HCT116 (cell line): ENCODE results near the gene THOP1. TPM values are rescaled to one million over a fixed set of nuclear protein-coding genes. Genes with fewer than 3 reads are reported as not detected.

Source experiments
- ATAC-seq: fragments of 200-7000 bp; cut with Tn5 transposase; 2 replicates; pipeline ENCODE4 v1.9.1; 2020; ENCODE audit warnings: mild to moderate bottlenecking, moderate library complexity
- BruUV-seq: library from RNA; stranded (reverse); fragments of 400-500 nt; replicated peaks from 2 replicates; lab custom pipeline; 2021; lab: Mats Ljungman, UMichigan
- CTCF ChIA-PET: fragments of 300-600 bp; sonication (Branson Sonifier 250); formaldehyde crosslinking; loops from one replicate; lab custom pipeline; 2021; ENCODE audit warnings: antibody characterized with exemption; lab: Charles Lee
- POLR2A ChIA-PET: fragments of 300-600, 350-600 bp; sonication (Branson Sonifier 250); formaldehyde crosslinking; loops from one replicate; lab custom pipeline; 2021; ENCODE audit warnings: antibody characterized with exemption; lab: Charles Lee
- RAD21 ChIA-PET, 2 experiments: fragments of 300-600 bp; sonication (Branson Sonifier 250); formaldehyde crosslinking; loops; one replicate each; lab custom pipeline; 2023; ENCODE audit warnings: low total read pairs in 2 of 2; ENCODE audit not compliant: uncharacterized antibody in 2 of 2, unreplicated experiment in 2 of 2, low non-redundant PET in 1 of 2; lab: Charles Lee
- DNase-seq: peaks from one replicate; pipeline ENCODE4 v3.0.0-alpha.2; 2010; ENCODE audit warnings: low read depth, low spot score
- H2AFZ ChIP-seq: fragments of 200-600 bp; shearing (Covaris generic), sonication (generic); 2 replicates; pipeline ENCODE4 v1.6.1; 2017; ENCODE audit warnings: low read depth, mixed run types, mixed read lengths, antibody characterized with exemption, low read length; ENCODE audit not compliant: poor library complexity, severe bottlenecking
- H3K27ac ChIP-seq: 2 replicates; pipeline ENCODE4 v1.5.1; 2012; ENCODE audit warnings: low read depth, low read length
- H3K27me3 ChIP-seq: fragments of 200-600 bp; sonication (generic); 2 replicates; pipeline ENCODE4 v1.6.1; 2016; ENCODE audit warnings: mixed run types, low read length, mixed read lengths; ENCODE audit not compliant: insufficient read depth
- H3K36me3 ChIP-seq, 2 experiments: fragments of 200-500 bp in 1 of 2; fragments of 200-600 bp in 1 of 2; sonication (Bioruptor generic) in 1 of 2; sonication (generic) in 1 of 2; 2 replicates each; pipeline versions ENCODE4 v1.5.1 to v1.6.1; 2014 to 2016; ENCODE audit warnings: low read length in 2 of 2, inconsistent platforms in 1 of 2, mixed read lengths in 1 of 2, mixed run types in 1 of 2; ENCODE audit not compliant: insufficient read depth in 2 of 2, control insufficient read depth in 1 of 2
- H3K4me1 ChIP-seq, 2 experiments: fragments of 200-600 bp in 1 of 2; sonication (generic) in 1 of 2; 2 replicates each; pipeline versions ENCODE4 v1.5.1 to v1.6.1; 2012 to 2017; ENCODE audit warnings: low read length in 2 of 2, inconsistent platforms in 1 of 2, mild to moderate bottlenecking in 1 of 2, mixed read lengths in 1 of 2, mixed run types in 1 of 2, moderate library complexity in 1 of 2; ENCODE audit not compliant: insufficient read depth in 2 of 2, control insufficient read depth in 1 of 2
- H3K4me2 ChIP-seq: fragments of 200-600 bp; sonication (generic); 2 replicates; pipeline ENCODE4 v1.6.1; 2017; ENCODE audit warnings: mixed run types, low read length, mixed read lengths
- H3K4me3 ChIP-seq, 2 experiments: fragments of 200-600 bp in 1 of 2; sonication (generic) in 1 of 2; replicated peaks in 1 of 2; 2 replicates each; pipeline ENCODE4 v1.5.1; 2011 to 2016; ENCODE audit warnings: low read length in 2 of 2, control low read depth in 1 of 2, low read depth in 1 of 2, mild to moderate bottlenecking in 1 of 2, mixed read lengths in 1 of 2, mixed run types in 1 of 2
- H3K79me2 ChIP-seq: fragments of 200-600 bp; sonication (generic); 2 replicates; pipeline ENCODE4 v1.6.1; 2017; ENCODE audit warnings: mild to moderate bottlenecking, mixed run types, low read length, moderate library complexity, mixed read lengths; ENCODE audit not compliant: insufficient read depth
- H3K9ac ChIP-seq: fragments of 200-600 bp; sonication (generic); 2 replicates; pipeline ENCODE4 v1.6.1; 2016; ENCODE audit warnings: low read length, mixed read lengths
- H3K9me2 ChIP-seq: fragments of 200-600 bp; sonication (generic), shearing (Covaris generic); 2 replicates; pipeline ENCODE4 v1.6.1; 2017; ENCODE audit warnings: mixed run types, mild to moderate bottlenecking, moderate library complexity; ENCODE audit not compliant: insufficient read depth
- H3K9me3 ChIP-seq, 2 experiments: fragments of 200-500 bp in 1 of 2; fragments of 200-600 bp in 1 of 2; sonication (Bioruptor generic) in 1 of 2; sonication (generic) in 1 of 2; 2 replicates each; pipeline ENCODE4 v1.6.1; 2014 to 2017; ENCODE audit warnings: low read length in 2 of 2, mixed read lengths in 2 of 2, inconsistent platforms in 1 of 2, low read depth in 1 of 2, mild to moderate bottlenecking in 1 of 2, mixed run types in 1 of 2, moderate library complexity in 1 of 2; ENCODE audit not compliant: control insufficient read depth in 1 of 2, insufficient read depth in 1 of 2
- H4K20me1 ChIP-seq: fragments of 200-600 bp; sonication (generic), shearing (Covaris generic); 2 replicates; pipeline ENCODE4 v1.6.1; 2017; ENCODE audit warnings: mixed run types, mild to moderate bottlenecking, moderate library complexity; ENCODE audit not compliant: insufficient read depth
- CBX3 ChIP-seq: IDR thresholded peaks from 2 replicates; pipeline ENCODE4 v1.6.1; 2012; ENCODE audit warnings: low read depth
- EGR1 ChIP-seq: IDR thresholded peaks from 2 replicates; pipeline ENCODE4 v1.6.1; 2012; ENCODE audit warnings: low read depth
- ELF1 ChIP-seq: IDR thresholded peaks from 2 replicates; pipeline ENCODE4 v1.6.1; 2012; ENCODE audit warnings: low read depth, borderline replicate concordance
- EZH2 ChIP-seq: fragments of 200-600 bp; sonication (generic); IDR thresholded peaks from 2 replicates; pipeline ENCODE4 v1.6.1; 2017; ENCODE audit warnings: antibody characterized with exemption, mixed run types
- JUND ChIP-seq: IDR thresholded peaks from 2 replicates; pipeline ENCODE4 v1.6.1; 2012
- SIN3A ChIP-seq: IDR thresholded peaks from 2 replicates; pipeline ENCODE4 v1.6.1; 2012; ENCODE audit warnings: low read depth
- SRF ChIP-seq: IDR thresholded peaks from 2 replicates; pipeline ENCODE4 v1.6.1; 2012; ENCODE audit warnings: low read depth
- TCF7L2 ChIP-seq: IDR thresholded peaks from 2 replicates; pipeline ENCODE4 v1.7.0; 2011; ENCODE audit warnings: borderline replicate concordance, inconsistent platforms; ENCODE audit not compliant: insufficient read depth, insufficient read length; ENCODE audit errors: extremely low read depth
- YY1 ChIP-seq: IDR thresholded peaks from 2 replicates; pipeline ENCODE4 v1.6.1; 2011; ENCODE audit warnings: low read length, low read depth, moderate library complexity, mild to moderate bottlenecking; ENCODE audit not compliant: insufficient replicate concordance; ENCODE audit errors: extremely low read depth
- ZNF274 ChIP-seq: fragments of 200-500 bp; sonication (Bioruptor generic); IDR thresholded peaks from 2 replicates; pipeline ENCODE4 v1.6.1; 2014; ENCODE audit warnings: mild to moderate bottlenecking, low read depth, low read length, inconsistent platforms
- intact Hi-C: fragments of 100-400 bp; cut with micrococcal nuclease; formaldehyde crosslinking; loops from 2 replicates; pipeline ENCODE4 v1.10.0; 2022
- total RNA-seq: library from RNA; stranded (reverse); gene quantifications from one replicate; pipeline ENCODE4 v1.2.1, GENCODE V29; 2021; ENCODE audit not compliant: unreplicated experiment
- TF ChIP-seq, protein P1 (sequence below), 3 experiments: fragments of 200-600 bp in 1 of 3; sonication (generic) in 1 of 3; IDR thresholded peaks in 2 of 3; conservative IDR thresholded peaks in 1 of 3; 2 replicates each; pipeline ENCODE4 v1.5.1; 2012 to 2017; ENCODE audit warnings: low read depth in 2 of 3, low read length in 2 of 3, antibody characterized with exemption in 1 of 3, borderline replicate concordance in 1 of 3, control low read depth in 1 of 3, mild to moderate bottlenecking in 1 of 3, mixed read lengths in 1 of 3, mixed run types in 1 of 3, moderate library complexity in 1 of 3; ENCODE audit not compliant: insufficient read depth in 1 of 3
- TF ChIP-seq, protein P2 (sequence below): IDR thresholded peaks from 2 replicates; pipeline ENCODE4 v1.6.1; 2012

Gene THOP1
- total RNA-seq, 1 experiment from 2014 or later = 201 TPM

DNA sequence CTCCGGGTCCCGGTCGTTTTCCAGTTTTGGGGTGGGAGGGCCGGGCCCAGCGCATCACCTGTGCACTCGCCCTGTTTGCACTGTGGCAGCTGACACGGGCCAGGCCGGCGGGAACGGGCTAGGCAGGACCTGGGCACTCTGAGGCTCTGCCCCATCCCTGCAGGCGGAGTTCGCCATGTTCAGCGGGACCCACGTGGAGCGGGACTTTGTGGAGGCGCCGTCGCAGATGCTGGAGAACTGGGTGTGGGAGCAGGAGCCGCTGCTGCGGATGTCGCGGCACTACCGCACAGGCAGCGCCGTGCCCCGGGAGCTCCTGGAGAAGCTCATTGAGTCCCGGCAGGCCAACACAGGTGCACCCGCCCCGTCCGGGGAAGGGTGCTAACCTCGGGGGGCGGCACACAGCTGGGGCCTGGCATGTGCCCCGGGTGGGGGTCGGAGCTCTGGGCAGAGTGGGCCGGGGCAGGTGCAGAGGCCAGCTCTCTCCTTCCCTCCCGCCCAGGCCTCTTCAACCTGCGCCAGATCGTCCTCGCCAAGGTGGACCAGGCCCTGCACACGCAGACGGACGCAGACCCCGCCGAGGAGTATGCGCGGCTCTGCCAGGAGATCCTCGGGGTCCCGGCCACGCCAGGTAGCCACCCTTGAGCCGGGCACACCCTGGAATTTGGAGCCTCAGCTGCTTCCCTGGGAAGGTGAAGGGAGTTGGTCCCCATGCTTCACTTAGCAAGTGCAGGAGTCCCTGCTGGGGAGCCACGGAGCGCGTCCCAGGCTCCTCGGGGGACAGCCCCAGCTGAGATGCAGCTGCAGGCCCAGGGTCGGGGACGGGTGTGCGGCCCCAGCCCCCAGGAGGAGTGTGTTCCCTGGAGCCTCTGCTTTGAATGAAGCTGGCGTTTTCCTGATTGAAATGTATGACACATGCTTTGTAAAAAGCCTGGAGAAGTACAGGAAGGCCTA, 25.1 kb downstream of the THOP1 start:
- no TSS peak for BruUV-seq
- H3K9ac ChIP-seq = no peak overlapping the region
- CTCF ChIA-PET = no interaction called here
- TF ChIP-seq ELF1 = no peak
- TF ChIP-seq, all 23 proteins: peak for 0
- no peaks in the 10 kb centered on the region for H3K27me3 ChIP-seq
- H3K27ac ChIP-seq = no peak overlapping the region
- intact Hi-C loops = no loop called here
- peaks cover 12 to 36% of the 10 kb centered on the region in 2 experiments; a peak in 3 of 4 replicates for H3K36me3 ChIP-seq
- ChIA-PET POLR2A (no interaction called here), RAD21 (no interaction called here)
- no peak overlapping the region for H3K4me3 ChIP-seq
- H4K20me1 ChIP-seq = no peaks in the 10 kb centered on the region
- H2AFZ ChIP-seq = no peak overlapping the region
- no peaks in the 10 kb centered on the region for H3K9me2 ChIP-seq
- DNase-seq (no peak), ATAC-seq (no peak)
- H3K79me2 ChIP-seq = no peaks in the 10 kb centered on the region
- H3K9me3 ChIP-seq = no peaks in the 10 kb centered on the region
- H3K4me2 ChIP-seq = no peak overlapping the region
- no peaks in the 10 kb centered on the region for H3K4me1 ChIP-seq

DNA sequence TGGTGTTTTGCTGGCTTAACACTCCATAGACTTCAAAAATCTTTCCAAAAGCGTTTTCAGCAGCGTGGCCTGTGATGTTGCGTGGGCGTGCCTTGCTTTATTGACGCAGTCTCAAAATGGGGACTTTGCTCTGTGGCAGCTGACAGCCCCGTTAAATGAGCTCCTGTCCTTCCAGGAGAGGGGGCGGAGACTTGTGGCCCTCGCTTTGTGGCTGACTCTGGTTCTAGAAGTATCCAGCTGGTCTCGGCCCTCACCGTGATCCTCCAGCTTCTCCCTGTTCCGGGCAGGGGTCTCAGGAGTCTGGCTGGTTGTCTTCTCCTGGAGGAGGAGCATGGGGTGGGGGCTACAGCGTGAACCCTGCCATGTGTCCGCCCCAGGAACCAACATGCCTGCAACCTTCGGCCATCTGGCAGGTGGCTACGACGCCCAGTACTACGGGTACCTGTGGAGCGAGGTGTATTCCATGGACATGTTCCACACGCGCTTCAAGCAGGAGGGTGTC, 26.0 kb downstream of the THOP1 start:
- ChIA-PET CTCF (no interaction called here), RAD21 (no interaction called here), POLR2A (no interaction called here)
- intact Hi-C loops = no loop called here
- Histone ChIP-seq H3K27ac (no peak overlapping the region), H4K20me1 (no peaks in the 10 kb centered on the region), H3K27me3 (no peaks in the 10 kb centered on the region), H3K9me3 (no peaks in the 10 kb centered on the region), H3K9ac (no peak overlapping the region), H3K79me2 (no peaks in the 10 kb centered on the region), H3K4me3 (no peak overlapping the region), H3K36me3 (peaks cover 8 to 30% of the 10 kb centered on the region in 2 experiments; a peak in 3 of 4 replicates), H3K4me1 (no peaks in the 10 kb centered on the region; a peak in 1 of 4 replicates), H2AFZ (no peak overlapping the region), H3K4me2 (no peak overlapping the region), H3K9me2 (no peaks in the 10 kb centered on the region)
- BruUV-seq = no TSS peak
- ATAC-seq (no peak), DNase-seq (no peak)
- TF ChIP-seq SIN3A (no peak), ELF1 (no peak), TCF7L2 (no peak), EZH2 (no peak), ZNF274 (no peak), CBX3 (no peak), SRF (no peak), JUND (no peak), YY1 (no peak), EGR1 (no peak)
- TF ChIP-seq, protein P1, sequence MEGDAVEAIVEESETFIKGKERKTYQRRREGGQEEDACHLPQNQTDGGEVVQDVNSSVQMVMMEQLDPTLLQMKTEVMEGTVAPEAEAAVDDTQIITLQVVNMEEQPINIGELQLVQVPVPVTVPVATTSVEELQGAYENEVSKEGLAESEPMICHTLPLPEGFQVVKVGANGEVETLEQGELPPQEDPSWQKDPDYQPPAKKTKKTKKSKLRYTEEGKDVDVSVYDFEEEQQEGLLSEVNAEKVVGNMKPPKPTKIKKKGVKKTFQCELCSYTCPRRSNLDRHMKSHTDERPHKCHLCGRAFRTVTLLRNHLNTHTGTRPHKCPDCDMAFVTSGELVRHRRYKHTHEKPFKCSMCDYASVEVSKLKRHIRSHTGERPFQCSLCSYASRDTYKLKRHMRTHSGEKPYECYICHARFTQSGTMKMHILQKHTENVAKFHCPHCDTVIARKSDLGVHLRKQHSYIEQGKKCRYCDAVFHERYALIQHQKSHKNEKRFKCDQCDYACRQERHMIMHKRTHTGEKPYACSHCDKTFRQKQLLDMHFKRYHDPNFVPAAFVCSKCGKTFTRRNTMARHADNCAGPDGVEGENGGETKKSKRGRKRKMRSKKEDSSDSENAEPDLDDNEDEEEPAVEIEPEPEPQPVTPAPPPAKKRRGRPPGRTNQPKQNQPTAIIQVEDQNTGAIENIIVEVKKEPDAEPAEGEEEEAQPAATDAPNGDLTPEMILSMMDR (IDR thresholded peaks at IDR 0.05 in 2 of 3, conservative IDR thresholded peaks at IDR 0.05 in 1 of 3; ENCODE audit: borderline replicate concordance in 1 of 3, insufficient read depth in 1 of 3, low read depth in 2 of 3, low read length in 2 of 3) = no peak
- TF ChIP-seq, protein P2, sequence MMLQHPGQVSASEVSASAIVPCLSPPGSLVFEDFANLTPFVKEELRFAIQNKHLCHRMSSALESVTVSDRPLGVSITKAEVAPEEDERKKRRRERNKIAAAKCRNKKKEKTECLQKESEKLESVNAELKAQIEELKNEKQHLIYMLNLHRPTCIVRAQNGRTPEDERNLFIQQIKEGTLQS = no peak
